Activated CD4-positive, alpha-beta T cell treated with anti-CD3 and anti-CD28 coated beads, Interleukin-2, amount 10 ng/mL, durations not matched to agents 24 days and 14 days (primary cell): ENCODE measurements around the gene PCSK9. TPM values are rescaled to one million over a fixed set of nuclear protein-coding genes. Genes with fewer than 3 reads are reported as not detected.

Source experiments
- DNase-seq: peaks from one replicate; pipeline ENCODE4 v3.0.0; 2022
- H3K27ac Mint-ChIP-seq: one replicate; pipeline ENCODE4 v1.8.0; 2022; ENCODE audit warnings: mild to moderate bottlenecking, mixed read lengths
- H3K27me3 Mint-ChIP-seq: one replicate; pipeline ENCODE4 v1.8.0; 2022; ENCODE audit warnings: mixed read lengths
- H3K36me3 Mint-ChIP-seq: one replicate; pipeline ENCODE4 v1.8.0; 2022; ENCODE audit warnings: low read depth, mild to moderate bottlenecking, mixed read lengths
- H3K4me1 Mint-ChIP-seq: one replicate; pipeline ENCODE4 v1.8.0; 2021; ENCODE audit warnings: mixed read lengths
- H3K4me3 Mint-ChIP-seq: one replicate; pipeline ENCODE4 v1.8.0; 2022; ENCODE audit warnings: mild to moderate bottlenecking, moderate library complexity, mixed read lengths
- H3K9me3 Mint-ChIP-seq: one replicate; pipeline ENCODE4 v1.8.0; 2021; ENCODE audit warnings: mixed read lengths
- intact Hi-C: fragments of 100-400 bp; cut with micrococcal nuclease; formaldehyde crosslinking; loops from one replicate; pipeline ENCODE4 v1.15.1; 2023
- total RNA-seq: library from RNA; stranded (reverse); gene quantifications from 2 replicates; pipeline ENCODE4 v1.2.3, GENCODE V29; 2022

Gene PCSK9
- total RNA-seq, 1 donor from 2014 or later: not detected

- no peaks in the 10 kb centered on the region for H3K36me3 Mint-ChIP-seq
- H3K27me3 Mint-ChIP-seq: peaks cover 29% of the 10 kb centered on the region
- H3K9me3 Mint-ChIP-seq: no peaks in the 10 kb centered on the region
- no peak for DNase-seq
- H3K4me3 Mint-ChIP-seq: no peak overlapping the region
- no peak overlapping the region for H3K27ac Mint-ChIP-seq
- intact Hi-C loops: no loop called here
- H3K4me1 Mint-ChIP-seq: no peaks in the 10 kb centered on the region
Measured at GRCh38 chr1:55044617-55045397, 5.5 kb downstream of the PCSK9 start.

GRCh38 chr1:55045430-55045829 lies 6.1 kb downstream of the PCSK9 start:
- intact Hi-C loops: no loop called here
- peaks cover 23% of the 10 kb centered on the region for H3K27me3 Mint-ChIP-seq

DNA sequence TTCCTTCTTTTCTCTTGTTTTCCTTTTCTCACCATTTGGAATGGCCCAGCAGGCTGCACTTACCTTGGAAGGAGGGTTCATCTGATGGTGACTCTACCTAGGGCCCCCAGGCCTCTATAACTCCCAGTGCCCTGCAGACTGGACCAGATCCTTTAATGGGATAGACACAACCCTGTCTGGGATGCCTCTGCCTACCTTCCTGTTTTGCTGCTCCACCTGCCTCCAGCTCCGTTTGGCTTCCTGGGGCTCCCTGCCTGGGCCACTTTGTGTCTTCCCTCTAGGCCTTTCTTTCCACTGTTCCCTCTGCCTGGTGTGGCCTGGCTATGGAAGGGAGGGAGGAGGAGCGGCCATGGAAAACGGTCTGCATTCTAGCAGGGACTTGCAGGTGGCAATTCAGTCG lies 7.5 kb downstream of the PCSK9 start:
- H3K27ac Mint-ChIP-seq: no peak overlapping the region
- intact Hi-C loops: no loop called here
- H3K4me1 Mint-ChIP-seq: no peaks in the 10 kb centered on the region
- DNase-seq: no peak
- no peaks in the 10 kb centered on the region for H3K36me3 Mint-ChIP-seq
- H3K4me3 Mint-ChIP-seq: no peak overlapping the region
- no peaks in the 10 kb centered on the region for H3K9me3 Mint-ChIP-seq
- peaks cover 10% of the 10 kb centered on the region for H3K27me3 Mint-ChIP-seq

More at GRCh38 chr1:55045430-55045829, 6.1 kb downstream of the PCSK9 start:
- no peaks in the 10 kb centered on the region for H3K36me3 Mint-ChIP-seq
- no peak overlapping the region for H3K27ac Mint-ChIP-seq
- DNase-seq: no peak
- no peaks in the 10 kb centered on the region for H3K4me1 Mint-ChIP-seq
- H3K9me3 Mint-ChIP-seq: no peaks in the 10 kb centered on the region
- H3K4me3 Mint-ChIP-seq: no peak overlapping the region

DNA sequence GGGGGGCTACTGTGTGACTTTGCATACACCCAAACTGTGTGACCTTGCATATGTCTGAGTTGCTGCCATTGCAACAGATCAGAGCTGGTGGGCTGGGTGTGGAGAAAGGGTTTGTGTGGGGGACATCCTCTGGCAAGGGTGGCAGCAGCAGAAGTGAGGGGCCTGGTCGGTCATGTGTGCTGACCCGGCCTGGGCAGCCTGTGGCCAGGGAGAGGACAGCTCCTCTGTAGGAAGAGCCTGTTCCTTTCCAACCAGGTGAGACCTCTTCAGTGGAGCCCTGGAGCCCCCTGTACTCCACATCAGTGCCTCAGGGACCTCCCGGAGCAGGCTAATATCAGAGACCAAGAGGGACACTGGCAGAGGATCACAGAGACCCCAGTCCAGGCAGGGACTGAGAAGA lies 8.3 kb downstream of the PCSK9 start:
- intact Hi-C loops: no loop called here
- DNase-seq: no peak
- Mint-ChIP-seq H3K4me1 (no peaks in the 10 kb centered on the region), H3K9me3 (no peaks in the 10 kb centered on the region), H3K4me3 (no peak overlapping the region), H3K36me3 (no peaks in the 10 kb centered on the region), H3K27me3 (peaks cover 4% of the 10 kb centered on the region), H3K27ac (no peak overlapping the region)

DNA sequence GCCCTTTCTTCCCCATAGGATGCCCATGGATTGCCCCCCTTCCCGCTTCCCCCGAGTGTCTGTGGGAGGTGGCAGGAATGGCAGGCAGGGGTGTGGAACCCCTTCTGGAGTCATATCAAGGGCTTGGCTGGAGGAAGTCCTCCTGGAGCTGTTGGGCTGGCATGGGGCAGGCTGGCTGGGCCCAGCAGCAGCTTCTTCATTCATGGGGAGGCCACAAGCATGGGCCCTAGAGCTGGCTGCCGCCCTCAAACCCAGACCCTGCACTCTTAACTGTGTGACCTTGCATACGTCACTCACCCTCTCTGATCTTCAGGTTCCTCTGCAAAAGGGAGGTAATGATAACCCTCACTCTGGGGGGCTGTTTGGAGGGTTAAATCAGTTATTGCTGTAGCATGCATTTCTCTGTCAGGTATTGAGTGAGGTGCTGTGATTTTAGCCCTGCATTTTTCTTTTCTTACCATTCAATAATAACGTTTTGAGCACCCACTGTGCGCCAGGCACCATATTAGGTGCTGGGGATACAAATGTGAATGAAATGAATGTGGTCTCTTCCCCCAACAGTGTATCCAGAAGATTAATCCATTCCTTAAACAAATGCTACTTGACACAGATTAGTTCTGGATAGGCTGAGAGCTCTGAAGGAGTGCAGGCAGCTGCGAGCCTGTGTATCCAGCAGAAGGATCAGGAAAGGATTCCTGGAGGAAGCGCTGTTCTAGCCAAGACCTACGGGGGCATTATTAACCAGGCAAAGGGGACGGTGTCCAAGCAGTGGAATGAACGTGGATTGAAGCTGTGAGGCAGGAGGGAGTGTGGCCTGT lies 9.3 kb downstream of the PCSK9 start:
- intact Hi-C loops: no loop called here
- no peaks in the 10 kb centered on the region for H3K27me3 Mint-ChIP-seq
- DNase-seq: no peak
- no peaks in the 10 kb centered on the region for H3K36me3 Mint-ChIP-seq
- no peaks in the 10 kb centered on the region for H3K4me1 Mint-ChIP-seq
- no peak overlapping the region for H3K4me3 Mint-ChIP-seq
- no peak overlapping the region for H3K27ac Mint-ChIP-seq
- no peaks in the 10 kb centered on the region for H3K9me3 Mint-ChIP-seq

- no peak for DNase-seq
- Mint-ChIP-seq H3K27ac (no peak overlapping the region), H3K27me3 (no peaks in the 10 kb centered on the region), H3K36me3 (no peaks in the 10 kb centered on the region), H3K4me3 (no peak overlapping the region), H3K4me1 (no peaks in the 10 kb centered on the region), H3K9me3 (no peaks in the 10 kb centered on the region)
- intact Hi-C loops: no loop called here
Measured at GRCh38 chr1:55049271-55049913, 10.0 kb downstream of the PCSK9 start.

DNA sequence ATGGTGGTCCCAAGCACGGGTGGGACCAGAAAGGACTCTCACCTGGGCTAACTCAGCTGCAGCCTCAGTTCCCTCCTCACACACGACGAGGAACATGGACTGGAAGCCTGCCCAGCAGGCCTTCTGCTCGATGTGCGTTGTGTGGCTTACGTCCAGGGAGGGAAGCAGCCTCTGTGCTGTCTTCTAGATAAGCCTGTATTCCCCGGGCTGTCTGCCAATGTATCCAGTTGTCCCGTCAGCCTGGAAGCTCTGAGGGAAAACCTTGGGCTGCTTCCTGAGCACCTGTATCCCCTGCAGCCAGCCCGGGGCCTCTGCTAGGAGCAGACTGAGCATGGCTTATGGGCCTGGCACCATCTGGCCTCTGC lies 10.5 kb downstream of the PCSK9 start:
- Mint-ChIP-seq H3K4me3 (no peak overlapping the region), H3K36me3 (no peaks in the 10 kb centered on the region), H3K4me1 (no peaks in the 10 kb centered on the region), H3K27me3 (no peaks in the 10 kb centered on the region), H3K9me3 (no peaks in the 10 kb centered on the region), H3K27ac (no peak overlapping the region)
- intact Hi-C loops: no loop called here
- DNase-seq: no peak

DNA sequence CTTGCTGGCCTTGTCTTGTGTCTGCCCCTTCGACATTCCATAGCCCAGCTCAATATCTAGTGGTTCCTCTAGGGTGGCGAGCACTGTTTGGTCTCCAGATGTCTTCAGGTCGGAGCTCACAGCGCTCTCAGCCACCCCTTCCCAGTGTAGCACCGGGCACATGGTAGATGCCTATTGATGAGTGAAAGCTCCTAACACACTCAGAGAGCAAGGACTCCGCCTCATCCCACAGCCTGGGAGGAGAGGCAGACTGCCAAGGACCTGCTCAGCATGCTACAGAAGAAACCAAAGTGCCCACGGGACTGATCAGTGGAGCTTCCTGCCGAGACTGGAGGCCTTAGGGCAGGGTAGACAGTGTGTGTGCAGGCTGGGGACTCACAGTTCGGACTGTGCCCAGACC lies 10.9 kb downstream of the PCSK9 start:
- H3K27ac Mint-ChIP-seq: no peak overlapping the region
- no peaks in the 10 kb centered on the region for H3K9me3 Mint-ChIP-seq
- intact Hi-C loops: no loop called here
- no peak overlapping the region for H3K4me3 Mint-ChIP-seq
- H3K4me1 Mint-ChIP-seq: no peaks in the 10 kb centered on the region
- H3K27me3 Mint-ChIP-seq: no peaks in the 10 kb centered on the region
- no peak for DNase-seq
- H3K36me3 Mint-ChIP-seq: no peaks in the 10 kb centered on the region

GRCh38 chr1:55051169-55051568 lies 11.8 kb downstream of the PCSK9 start:
- Mint-ChIP-seq H3K4me3 (no peak overlapping the region), H3K4me1 (no peaks in the 10 kb centered on the region), H3K9me3 (no peaks in the 10 kb centered on the region), H3K27ac (no peak overlapping the region), H3K27me3 (no peaks in the 10 kb centered on the region), H3K36me3 (no peaks in the 10 kb centered on the region)
- intact Hi-C loops: no loop called here
- no peak for DNase-seq

- H3K4me3 Mint-ChIP-seq: no peak overlapping the region
- no peaks in the 10 kb centered on the region for H3K9me3 Mint-ChIP-seq
- no peaks in the 10 kb centered on the region for H3K36me3 Mint-ChIP-seq
- H3K27ac Mint-ChIP-seq: no peak overlapping the region
- intact Hi-C loops: no loop called here
- no peaks in the 10 kb centered on the region for H3K4me1 Mint-ChIP-seq
- no peaks in the 10 kb centered on the region for H3K27me3 Mint-ChIP-seq
- DNase-seq: no peak
Measured at GRCh38 chr1:55051621-55052020, 12.3 kb downstream of the PCSK9 start.

- intact Hi-C loops: no loop called here
- no peaks in the 10 kb centered on the region for H3K36me3 Mint-ChIP-seq
- no peaks in the 10 kb centered on the region for H3K27me3 Mint-ChIP-seq
- H3K4me1 Mint-ChIP-seq: no peaks in the 10 kb centered on the region
- DNase-seq: no peak
- H3K4me3 Mint-ChIP-seq: no peak overlapping the region
- H3K27ac Mint-ChIP-seq: no peak overlapping the region
- no peaks in the 10 kb centered on the region for H3K9me3 Mint-ChIP-seq
Measured at GRCh38 chr1:55052221-55053142, 13.1 kb downstream of the PCSK9 start.

DNA sequence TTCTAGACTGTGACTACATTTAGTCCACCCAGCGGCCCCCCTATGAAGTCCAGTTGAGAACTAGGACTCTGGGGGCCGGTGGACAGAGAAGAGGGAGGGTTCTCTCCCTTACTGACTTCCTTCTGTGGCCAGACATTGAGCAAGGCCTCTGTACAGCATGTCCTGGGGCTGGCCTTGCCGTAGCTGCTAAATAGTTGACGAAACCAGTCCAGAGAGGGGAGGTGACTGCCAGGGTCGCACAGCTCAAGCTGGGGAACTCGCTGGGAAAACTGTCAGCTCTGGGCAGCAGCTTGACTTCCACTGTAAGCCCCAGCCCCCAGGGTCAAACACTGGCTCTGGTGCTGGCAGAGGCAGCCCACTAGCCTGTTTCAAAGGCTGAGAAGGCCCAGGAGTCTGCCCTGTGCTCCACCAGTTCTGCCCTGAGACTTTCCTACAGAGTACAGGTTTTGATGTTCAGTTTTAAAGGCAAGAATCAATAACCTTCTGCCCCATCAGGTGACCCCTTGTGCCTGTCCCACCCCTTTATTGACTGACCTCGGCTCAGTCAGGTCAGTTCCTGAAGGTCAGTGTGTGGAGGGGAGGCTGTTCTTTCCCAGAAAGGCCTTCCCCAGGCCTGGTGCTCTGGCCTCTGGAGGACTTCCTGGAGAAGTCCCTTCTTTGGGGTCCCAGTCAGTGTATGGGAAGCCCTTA lies 14.1 kb downstream of the PCSK9 start:
- H3K27ac Mint-ChIP-seq: no peak overlapping the region
- H3K9me3 Mint-ChIP-seq: no peaks in the 10 kb centered on the region
- H3K4me3 Mint-ChIP-seq: no peak overlapping the region
- no peaks in the 10 kb centered on the region for H3K36me3 Mint-ChIP-seq
- H3K4me1 Mint-ChIP-seq: no peaks in the 10 kb centered on the region
- no peaks in the 10 kb centered on the region for H3K27me3 Mint-ChIP-seq
- DNase-seq: no peak
- intact Hi-C loops: no loop called here

DNA sequence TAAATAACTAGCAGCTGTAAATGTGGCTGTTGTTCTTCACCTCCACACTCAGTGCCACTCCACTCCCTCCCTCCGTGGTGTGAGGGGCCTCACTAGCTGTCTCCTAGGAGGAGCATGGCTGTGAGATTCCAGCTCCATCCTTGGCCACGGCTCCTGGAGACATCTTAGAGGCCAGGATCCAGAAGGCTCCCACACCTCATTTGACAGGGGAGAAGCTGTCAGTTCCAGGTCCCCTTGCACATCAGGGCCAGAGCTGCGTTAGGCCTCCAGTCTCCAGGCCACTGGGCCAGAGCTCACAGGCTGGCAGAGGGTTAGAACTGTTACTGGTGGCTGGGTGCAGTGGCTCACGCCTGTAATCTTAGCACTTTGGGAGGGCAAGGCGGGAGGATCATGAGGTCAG lies 15.0 kb downstream of the PCSK9 start:
- DNase-seq: no peak
- H3K27me3 Mint-ChIP-seq: no peaks in the 10 kb centered on the region
- intact Hi-C loops: no loop called here
- no peak overlapping the region for H3K4me3 Mint-ChIP-seq
- no peak overlapping the region for H3K27ac Mint-ChIP-seq
- no peaks in the 10 kb centered on the region for H3K4me1 Mint-ChIP-seq
- no peaks in the 10 kb centered on the region for H3K36me3 Mint-ChIP-seq
- no peaks in the 10 kb centered on the region for H3K9me3 Mint-ChIP-seq
